GM06990 (cell line): ENCODE data around the gene HOXB13.

Experiments used
- DNase-seq: peaks from one replicate; pipeline ENCODE4 v3.0.0-alpha.2; 2011; ENCODE audit not compliant: insufficient read length; ENCODE audit errors: extremely low read depth
- H3K27me3 ChIP-seq: replicated peaks from 2 replicates; pipeline ENCODE4 v1.6.0; 2011; ENCODE audit warnings: low read length; ENCODE audit not compliant: control insufficient read depth, insufficient read depth
- H3K36me3 ChIP-seq: 2 replicates; pipeline ENCODE4 v1.5.1; 2011; ENCODE audit warnings: low read length; ENCODE audit not compliant: control insufficient read depth, insufficient read depth
- H3K4me3 ChIP-seq: replicated peaks from 2 replicates; pipeline ENCODE4 v1.5.1; 2011; ENCODE audit warnings: low read depth, mild to moderate bottlenecking, control low read depth, low read length
- CTCF ChIP-seq: IDR thresholded peaks from 2 replicates; pipeline ENCODE4 v1.5.1; 2011; ENCODE audit warnings: low read length, control low read depth, mild to moderate bottlenecking, inconsistent platforms; ENCODE audit not compliant: insufficient read depth, poor library complexity, severe bottlenecking

The HOXB13 gene

GRCh38 chr17:48755356-48755755, 26.8 kb upstream of the HOXB13 start:
- Histone ChIP-seq H3K4me3 (no peak overlapping the region), H3K27me3 (peaks cover 11% of the 10 kb centered on the region), H3K36me3 (no peaks in the 10 kb centered on the region)
- DNase-seq: no peak
- TF ChIP-seq CTCF: no peak

- no peaks in the 10 kb centered on the region for H3K36me3 ChIP-seq
- no peak overlapping the region for H3K4me3 ChIP-seq
- H3K27me3 ChIP-seq: peaks cover 11% of the 10 kb centered on the region
- no peak for TF ChIP-seq CTCF
- no peak for DNase-seq
These were observed 26.1 kb upstream of the HOXB13 start for GRCh38 chr17:48754500-48755261.

- no peak for DNase-seq
- Histone ChIP-seq H3K27me3 (peaks cover 11% of the 10 kb centered on the region), H3K36me3 (no peaks in the 10 kb centered on the region), H3K4me3 (no peak overlapping the region)
- TF ChIP-seq CTCF: no peak
These were observed 25.4 kb upstream of the HOXB13 start for GRCh38 chr17:48753794-48754499.

GRCh38 chr17:48752399-48753288, 24.1 kb upstream of the HOXB13 start:
- DNase-seq: no peak

More at GRCh38 chr17:48752399-48753288, 24.1 kb upstream of the HOXB13 start:
- Histone ChIP-seq H3K27me3 (peaks cover 11% of the 10 kb centered on the region), H3K4me3 (no peak overlapping the region), H3K36me3 (no peaks in the 10 kb centered on the region)
- TF ChIP-seq CTCF: no peak
